Central memory CD8-positive, alpha-beta T cell (primary cell): Measurements from ENCODE around the gene ZNF562.
"Not testable (repeated sequence)": the region's sequence is repeated elsewhere in the genome, so short reads cannot be mapped to it uniquely, and the experiment has no call there.

Experiments used
- ATAC-seq: fragments of 150-1000 bp; cut with Tn5 transposase; replicated peaks from 2 replicates; pipeline ENCODE4 v1.10.0; 2022; ENCODE audit warnings: mild to moderate bottlenecking, moderate FRiP score, moderate number of reproducible peaks; ENCODE audit not compliant: poor library complexity, severe bottlenecking; ENCODE audit errors: extremely low read depth
- DNase-seq, 2 donors: peaks; one replicate each; pipeline ENCODE4 v3.0.0; 2021; ENCODE audit warnings: low spot score in 2 of 2
- H3K27ac Mint-ChIP-seq: one replicate; pipeline ENCODE4 v1.8.0; 2022; ENCODE audit warnings: low read depth, mild to moderate bottlenecking, moderate library complexity, mixed read lengths
- H3K27me3 Mint-ChIP-seq: one replicate; pipeline ENCODE4 v1.8.0; 2022; ENCODE audit warnings: mixed read lengths
- H3K36me3 Mint-ChIP-seq: one replicate; pipeline ENCODE4 v1.8.0; 2022; ENCODE audit warnings: mild to moderate bottlenecking, moderate library complexity, mixed read lengths; ENCODE audit not compliant: insufficient read depth
- H3K4me1 Mint-ChIP-seq: one replicate; pipeline ENCODE4 v1.8.0; 2022; ENCODE audit warnings: mixed read lengths
- H3K4me3 Mint-ChIP-seq: one replicate; pipeline ENCODE4 v1.8.0; 2022; ENCODE audit warnings: mild to moderate bottlenecking, moderate library complexity, mixed read lengths
- H3K9me3 Mint-ChIP-seq: one replicate; pipeline ENCODE4 v1.8.0; 2022; ENCODE audit warnings: mixed read lengths

ZNF562 gene

DNA sequence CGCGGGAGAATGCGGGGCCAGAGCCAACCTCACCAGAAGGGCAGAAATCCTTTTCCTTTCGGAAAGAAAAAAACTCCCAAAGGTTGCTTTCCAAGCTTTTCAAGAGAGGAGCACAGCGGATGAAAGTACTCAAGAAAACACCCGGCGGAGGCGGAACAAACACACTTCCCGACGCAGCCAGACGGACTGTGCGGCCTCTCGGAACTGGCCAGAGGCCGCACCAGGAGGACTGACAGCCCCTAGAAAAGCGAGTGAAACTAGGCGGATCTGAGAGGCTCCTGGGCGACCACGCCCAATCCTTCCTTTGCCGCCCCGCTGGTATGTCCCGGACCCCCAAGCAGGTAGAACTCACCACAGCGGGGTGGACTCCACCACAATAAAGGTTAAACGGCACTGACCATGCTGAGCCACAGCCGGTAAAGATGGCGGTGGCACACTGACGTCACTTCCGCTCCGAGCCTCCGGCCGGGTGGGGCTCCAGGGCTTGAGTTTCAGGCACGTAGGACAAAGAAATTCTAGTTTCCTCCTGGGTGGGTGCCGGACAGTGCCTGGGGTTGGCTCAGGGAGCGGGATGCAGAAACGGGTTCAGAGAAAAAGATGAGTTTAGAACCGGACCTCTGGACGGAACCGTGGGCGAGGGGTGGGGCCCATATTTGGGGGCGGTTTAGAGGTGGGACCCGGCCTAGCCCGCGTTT is at the start of gene ZNF562:
TSS of gene ZNF562 (minus strand) at position 438 of the 695 bp plus-strand sequence. CDS start 14,356 bp downstream, outside the sequence.
- ATAC-seq, result peak; percentile 92
- peaks cover 11% of the 10 kb centered on the region for H3K9me3 Mint-ChIP-seq
- H3K36me3 Mint-ChIP-seq, result peaks cover 16% of the 10 kb centered on the region
- no peaks in the 10 kb centered on the region for H3K27me3 Mint-ChIP-seq
- H3K4me3 Mint-ChIP-seq, result peak within 1 kb of the TSS; percentile 96
- peak; percentile 66 to 74 for DNase-seq
- peak within 1 kb of the TSS; percentile 99 for H3K27ac Mint-ChIP-seq
- H3K4me1 Mint-ChIP-seq, result peaks cover 31% of the 10 kb centered on the region

DNA sequence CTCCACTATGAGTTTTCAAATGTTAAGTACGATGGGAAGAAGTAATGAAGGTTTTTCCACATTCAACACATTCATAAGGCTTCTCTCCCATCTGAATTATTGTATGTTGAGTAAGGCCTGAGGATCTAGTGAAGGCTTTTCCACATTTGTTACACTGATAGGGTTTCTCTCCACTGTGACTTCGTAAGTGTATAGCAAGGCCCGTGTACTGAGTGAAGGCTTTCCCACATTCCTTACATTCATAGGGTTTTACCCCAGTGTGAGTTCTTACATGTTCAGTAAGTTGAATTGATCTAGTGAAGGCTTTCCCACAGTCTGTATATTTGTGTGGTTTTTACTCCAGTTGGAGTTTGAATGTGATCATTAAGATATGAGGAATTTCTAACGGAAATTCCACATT is 49.3 kb upstream of the ZNF562 start:
- ATAC-seq, result no peak
- no peaks in the 10 kb centered on the region for H3K36me3 Mint-ChIP-seq
- H3K4me1 Mint-ChIP-seq, result peaks cover 7% of the 10 kb centered on the region
- no peak for DNase-seq
- H3K9me3 Mint-ChIP-seq, result no peaks in the 10 kb centered on the region
- H3K27ac Mint-ChIP-seq, result no peak overlapping the region
- H3K27me3 Mint-ChIP-seq, result peaks cover 25% of the 10 kb centered on the region
- no peak overlapping the region for H3K4me3 Mint-ChIP-seq

DNA sequence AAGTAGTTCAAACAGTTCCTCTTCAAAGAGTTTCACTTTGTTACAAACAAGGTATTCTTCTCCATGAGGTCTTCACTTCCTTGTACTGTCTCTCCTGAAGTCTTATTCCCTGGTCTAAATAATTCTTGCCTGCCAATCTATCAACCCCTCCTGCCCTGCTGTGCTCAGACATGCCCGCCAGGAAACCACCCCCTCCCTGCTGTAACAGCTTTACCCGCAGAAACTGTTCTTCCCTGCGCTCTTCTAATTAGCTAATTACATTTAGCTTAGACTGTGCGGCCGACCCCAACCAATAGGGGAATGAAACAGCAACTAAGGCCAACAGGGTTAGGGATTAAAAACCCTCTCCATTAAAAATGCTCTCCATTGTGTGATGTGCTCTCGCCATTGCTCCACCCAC is 47.0 kb upstream of the ZNF562 start:
- Mint-ChIP-seq H3K4me1 (peaks cover 7% of the 10 kb centered on the region), H3K27ac (no peak overlapping the region), H3K36me3 (no peaks in the 10 kb centered on the region), H3K4me3 (no peak overlapping the region), H3K9me3 (no peaks in the 10 kb centered on the region), H3K27me3 (peaks cover 37% of the 10 kb centered on the region)
- DNase-seq, result no peak
- ATAC-seq, result no peak

DNA sequence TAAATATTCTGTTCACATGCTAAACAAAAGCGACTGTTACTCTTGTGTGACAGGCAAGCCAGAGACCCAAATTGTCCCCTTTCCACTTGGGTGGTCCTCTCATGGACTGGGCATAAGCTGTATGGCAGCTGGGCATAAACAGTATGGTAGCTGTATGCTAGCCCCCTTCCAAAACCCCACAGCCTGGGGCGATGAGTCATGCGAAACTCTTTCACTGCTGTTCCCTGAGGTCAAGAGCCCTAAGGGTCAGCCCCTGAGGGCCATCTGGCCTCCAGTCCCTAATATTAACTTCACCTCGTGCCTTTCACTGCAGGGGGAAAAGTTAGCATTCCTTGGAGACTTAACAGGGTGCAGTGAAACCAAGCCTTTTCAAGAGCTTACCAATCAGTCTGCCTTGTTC is 45.6 kb upstream of the ZNF562 start:
- DNase-seq (no peak), ATAC-seq (no peak)
- Mint-ChIP-seq H3K4me3 (no peak overlapping the region), H3K27me3 (peaks cover 50% of the 10 kb centered on the region), H3K27ac (no peak overlapping the region), H3K9me3 (no peaks in the 10 kb centered on the region), H3K4me1 (peaks cover 7% of the 10 kb centered on the region), H3K36me3 (no peaks in the 10 kb centered on the region)

DNA sequence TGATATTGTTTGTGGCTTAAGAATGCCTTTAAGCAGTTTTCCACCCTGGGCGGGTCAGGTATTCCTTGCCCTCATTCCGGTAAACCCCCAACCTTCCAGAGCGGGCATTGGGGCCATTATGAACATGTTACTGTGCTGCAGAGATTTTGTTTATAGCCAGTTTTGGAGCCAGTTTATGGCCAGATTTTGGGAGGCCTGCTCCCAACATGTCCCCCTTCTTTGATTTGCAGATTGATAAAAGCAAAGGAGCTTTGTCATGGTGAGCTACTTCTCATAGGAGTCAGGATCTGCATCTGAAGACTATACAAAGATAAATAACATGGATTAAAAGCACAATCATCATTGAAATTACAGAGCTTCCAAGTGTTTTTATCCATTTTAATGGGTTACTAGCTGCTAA is 36.9 kb upstream of the ZNF562 start:
- DNase-seq (no peak), ATAC-seq (no peak)
- peaks cover 42% of the 10 kb centered on the region for H3K27me3 Mint-ChIP-seq
- no peaks in the 10 kb centered on the region for H3K4me1 Mint-ChIP-seq
- no peak overlapping the region for H3K4me3 Mint-ChIP-seq
- H3K27ac Mint-ChIP-seq, result no peak overlapping the region
- peaks cover 3% of the 10 kb centered on the region for H3K36me3 Mint-ChIP-seq
- H3K9me3 Mint-ChIP-seq, result peaks cover 20% of the 10 kb centered on the region

DNA sequence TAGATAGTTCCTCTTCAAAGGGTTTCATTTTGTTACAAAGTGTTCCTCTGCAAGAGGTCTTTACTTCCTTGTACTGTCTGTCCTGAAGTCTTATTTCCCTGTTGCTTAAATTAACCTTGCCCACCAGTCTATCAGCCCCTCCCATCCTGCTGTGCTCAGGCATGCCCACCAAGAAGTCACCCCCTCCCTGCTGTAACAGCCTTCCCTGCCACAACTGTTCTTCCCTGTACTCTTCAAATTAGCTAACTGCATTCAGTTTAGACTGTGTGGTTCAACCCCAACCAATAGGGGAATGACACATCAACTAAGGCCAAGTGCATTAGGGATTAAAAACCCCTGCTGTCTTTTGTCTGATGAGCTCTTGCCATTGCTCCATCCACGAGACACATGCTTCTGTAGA is 34.4 kb upstream of the ZNF562 start:
- H3K4me3 Mint-ChIP-seq, result no peak overlapping the region
- peaks cover 30% of the 10 kb centered on the region for H3K27me3 Mint-ChIP-seq
- peaks cover 3% of the 10 kb centered on the region for H3K36me3 Mint-ChIP-seq

DNA sequence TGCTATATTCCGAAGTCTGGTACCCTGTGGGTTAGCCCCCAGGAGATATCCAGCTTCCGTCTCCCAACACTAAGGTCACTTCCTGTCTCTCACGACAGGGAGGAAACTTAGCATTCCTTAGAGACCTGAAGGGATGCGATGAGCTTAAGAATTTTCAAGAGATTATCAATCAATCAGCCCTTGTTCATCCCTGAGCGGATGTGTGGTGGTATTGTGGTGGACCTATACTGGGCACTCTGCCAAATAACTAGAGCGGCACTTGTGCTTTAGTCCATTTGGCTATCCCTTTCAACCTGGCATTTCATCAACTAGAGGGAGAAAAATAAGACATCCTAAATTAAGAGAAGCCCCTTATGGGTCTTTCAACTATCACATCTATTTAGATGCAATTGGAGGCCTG is 30.9 kb upstream of the ZNF562 start:
- ATAC-seq, result no peak
- peaks cover 6% of the 10 kb centered on the region for H3K4me1 Mint-ChIP-seq
- H3K27me3 Mint-ChIP-seq, result peaks cover 18% of the 10 kb centered on the region
- H3K36me3 Mint-ChIP-seq, result peaks cover 3% of the 10 kb centered on the region
- peaks cover 5% of the 10 kb centered on the region for H3K9me3 Mint-ChIP-seq
- DNase-seq, result no peak
- H3K27ac Mint-ChIP-seq, result no peak overlapping the region
- H3K4me3 Mint-ChIP-seq, result no peak overlapping the region

More for the DNA sequence above, 34.4 kb upstream of the ZNF562 start:
- Mint-ChIP-seq H3K27ac (no peak overlapping the region), H3K4me1 (no peaks in the 10 kb centered on the region), H3K9me3 (peaks cover 20% of the 10 kb centered on the region)
- DNase-seq (no peak), ATAC-seq (no peak)

DNA sequence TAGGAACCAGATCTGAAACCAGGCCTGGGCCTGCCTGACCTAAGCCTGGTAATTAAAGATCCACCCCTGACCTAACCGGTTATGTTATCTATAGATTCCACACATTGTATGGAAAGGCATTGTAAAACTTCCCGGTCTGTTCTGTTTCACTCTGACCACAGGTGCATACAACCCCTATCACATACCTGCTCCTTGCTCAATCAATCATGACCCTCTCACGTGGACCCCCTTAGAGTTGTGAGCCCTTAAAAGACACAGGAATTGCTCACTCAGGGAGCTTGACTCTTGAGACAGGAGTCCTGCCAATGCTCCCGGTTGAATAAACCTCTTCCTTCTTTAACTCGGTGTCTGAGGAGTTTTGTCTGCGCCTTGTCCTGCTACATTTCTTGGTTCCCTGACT is 27.3 kb upstream of the ZNF562 start:
- Mint-ChIP-seq H3K4me1 (peaks cover 6% of the 10 kb centered on the region), H3K4me3 (no peak overlapping the region), H3K27me3 (peaks cover 11% of the 10 kb centered on the region), H3K27ac (no peak overlapping the region), H3K36me3 (no peaks in the 10 kb centered on the region), H3K9me3 (peaks cover 5% of the 10 kb centered on the region)
- DNase-seq (no peak), ATAC-seq (no peak)

DNA sequence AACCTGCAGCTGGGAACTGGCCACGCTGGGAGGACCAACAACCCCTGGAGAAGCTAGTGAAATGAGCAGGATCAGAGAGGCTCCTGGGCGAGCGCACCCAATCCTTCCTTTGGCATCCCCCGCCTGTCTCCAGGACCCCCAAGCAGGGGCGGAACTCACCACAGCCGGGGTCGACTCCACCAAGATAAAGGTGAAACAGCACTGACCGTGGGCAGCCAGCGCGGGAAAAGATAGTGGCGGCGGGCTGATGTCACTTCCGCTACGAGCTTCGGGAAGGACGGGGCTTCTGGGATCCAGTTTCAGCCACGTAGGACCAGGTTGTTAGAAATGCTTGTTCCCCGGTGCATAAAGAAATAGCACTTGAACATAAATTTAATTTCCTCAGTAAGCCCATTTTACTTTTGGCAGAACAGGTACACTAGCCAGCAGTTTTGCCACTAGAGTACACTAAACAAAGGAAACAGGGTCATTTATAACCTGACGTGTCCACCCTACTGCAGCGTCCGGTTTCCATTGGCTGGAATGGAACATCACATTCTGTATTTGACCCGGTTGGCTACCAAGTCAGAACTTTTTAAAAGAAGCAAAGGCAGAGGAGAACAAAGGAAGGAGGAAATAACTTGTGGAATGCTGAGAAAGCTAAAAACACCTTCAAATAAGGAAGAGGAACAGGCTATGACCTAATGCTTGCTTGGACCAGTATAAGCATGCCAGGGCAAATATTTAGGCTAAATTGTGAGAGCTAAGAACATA is 25.5 kb upstream of the ZNF562 start:
- no peaks in the 10 kb centered on the region for H3K36me3 Mint-ChIP-seq
- ATAC-seq (no peak), DNase-seq (no peak)
- peaks cover 5% of the 10 kb centered on the region for H3K9me3 Mint-ChIP-seq
- no peak overlapping the region for H3K27ac Mint-ChIP-seq
- H3K4me3 Mint-ChIP-seq, result no peak overlapping the region
- peaks cover 6% of the 10 kb centered on the region for H3K4me1 Mint-ChIP-seq
- H3K27me3 Mint-ChIP-seq, result peaks cover 11% of the 10 kb centered on the region

DNA sequence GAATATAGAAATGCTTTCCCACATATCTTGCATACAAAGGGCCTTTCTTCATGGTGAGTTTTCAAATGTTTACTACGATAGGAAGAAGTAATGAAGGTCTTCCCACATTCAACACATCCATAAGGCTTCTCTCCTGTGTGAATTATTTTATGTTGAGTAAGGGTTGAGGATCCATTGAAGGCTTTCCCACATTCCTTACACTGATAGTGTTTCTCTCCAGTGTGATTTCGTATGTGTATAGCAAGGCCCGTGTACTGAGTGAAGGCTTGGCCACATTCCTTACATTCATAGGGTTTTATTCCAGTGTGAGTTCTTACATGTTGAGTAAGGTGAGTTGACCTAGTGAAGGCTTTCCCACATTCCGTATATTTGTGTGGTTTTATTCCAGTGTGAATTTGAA is 15.4 kb upstream of the ZNF562 start:
- not testable (repeated sequence) for DNase-seq, H3K27ac Mint-ChIP-seq, H3K4me3 Mint-ChIP-seq, H3K4me1 Mint-ChIP-seq, H3K36me3 Mint-ChIP-seq, ATAC-seq, H3K9me3 Mint-ChIP-seq
- peaks cover 27% of the 10 kb centered on the region for H3K27me3 Mint-ChIP-seq

DNA sequence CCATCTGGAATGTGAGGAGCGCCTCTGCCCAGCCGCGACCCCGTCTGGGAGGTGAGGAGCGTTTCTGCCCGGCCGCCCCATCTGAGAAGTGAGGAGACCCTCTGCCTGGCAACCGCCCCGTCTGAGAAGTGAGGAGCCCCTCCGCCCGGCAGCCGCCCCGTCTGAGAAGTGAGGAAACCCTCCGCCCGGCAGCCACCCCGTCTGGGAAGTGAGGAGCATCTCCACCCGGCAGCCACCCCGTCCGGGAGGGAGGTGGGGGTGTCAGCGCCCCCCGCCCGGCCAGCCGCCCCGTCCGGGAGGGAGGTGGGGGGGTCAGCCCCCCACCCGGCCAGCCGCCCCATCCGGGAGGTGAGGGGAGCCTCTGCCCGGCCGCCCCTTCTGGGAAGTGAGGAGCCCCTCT is 5.1 kb upstream of the ZNF562 start:
- not testable (repeated sequence) for ATAC-seq, DNase-seq, H3K4me3 Mint-ChIP-seq, H3K36me3 Mint-ChIP-seq, H3K9me3 Mint-ChIP-seq, H3K4me1 Mint-ChIP-seq, H3K27ac Mint-ChIP-seq
- peaks cover 23% of the 10 kb centered on the region for H3K27me3 Mint-ChIP-seq

DNA sequence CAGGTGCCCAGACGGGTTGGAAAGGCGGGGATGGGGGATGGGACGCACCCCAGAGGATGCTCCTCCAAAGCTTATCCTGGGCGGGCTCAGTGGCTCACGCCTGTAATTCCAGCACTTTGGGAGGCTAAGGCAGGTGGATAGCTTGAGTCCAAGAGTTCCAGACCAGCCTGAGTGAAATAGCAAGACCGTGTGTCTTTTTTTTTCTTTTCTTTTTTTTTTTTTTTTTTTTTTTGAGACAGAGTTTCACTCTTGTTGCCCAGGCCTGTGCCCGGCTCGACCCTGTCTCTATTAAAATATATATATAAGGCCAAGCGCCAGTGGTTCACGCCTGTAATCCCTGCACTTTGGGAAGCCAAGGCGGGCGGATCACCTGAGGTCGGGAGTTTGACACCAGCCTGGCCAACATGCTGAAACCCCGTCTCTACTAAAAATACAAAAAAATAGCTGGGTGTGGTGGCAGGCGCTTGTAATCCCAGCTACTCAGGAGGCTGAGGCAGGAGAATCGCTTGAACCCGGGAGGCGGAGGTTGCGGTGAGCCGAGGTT is 530 bp upstream of the ZNF562 start:
- ATAC-seq, result not testable (repeated sequence)

More for the DNA sequence above, 530 bp upstream of the ZNF562 start:
- peaks cover 11% of the 10 kb centered on the region for H3K9me3 Mint-ChIP-seq
- peak overlapping the region; percentile 99 for H3K27ac Mint-ChIP-seq
- H3K27me3 Mint-ChIP-seq, DNase-seq: not testable (repeated sequence)
- H3K36me3 Mint-ChIP-seq, result peaks cover 16% of the 10 kb centered on the region
- peaks cover 27% of the 10 kb centered on the region for H3K4me1 Mint-ChIP-seq
- peak overlapping the region; percentile 96 for H3K4me3 Mint-ChIP-seq
